Fibroblast of mammary gland (primary cell): ENCODE measurements around the gene SLC25A31.

Source experiments
- DNase-seq: peaks from one replicate; pipeline ENCODE4 v3.0.0-alpha.2; 2010; ENCODE audit warnings: low read depth
- H3K4me3 ChIP-seq: 2 replicates; pipeline ENCODE4 v1.5.1; 2011; ENCODE audit warnings: low read depth, mild to moderate bottlenecking, low read length, moderate library complexity; ENCODE audit not compliant: control insufficient read depth
- CTCF ChIP-seq: conservative IDR thresholded peaks from 2 replicates; pipeline ENCODE4 v1.5.1; 2011; ENCODE audit warnings: low read depth, low read length, inconsistent platforms; ENCODE audit not compliant: control insufficient read depth, insufficient read depth

Gene SLC25A31

DNA sequence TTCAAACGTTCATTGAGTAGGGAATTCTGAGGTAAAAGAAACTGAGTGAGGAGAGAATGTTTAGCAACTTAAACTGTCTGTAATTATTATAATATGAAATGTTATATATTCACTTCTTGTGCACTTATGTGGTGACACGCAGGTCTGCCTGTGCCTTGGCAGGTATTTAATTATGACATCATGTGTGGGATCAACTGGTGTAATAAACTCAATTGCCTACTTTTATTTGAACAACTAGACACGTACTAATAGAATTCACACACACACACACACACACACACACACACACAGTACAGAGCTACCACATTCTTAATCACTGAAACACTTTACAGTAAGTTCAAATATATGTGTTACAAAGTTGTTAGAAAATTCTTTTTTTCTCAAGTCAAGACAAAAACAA, 20.7 kb upstream of the SLC25A31 start:
- no peak overlapping the region for H3K4me3 ChIP-seq
- DNase-seq: peak; percentile 14
- TF ChIP-seq CTCF: no peak

DNA sequence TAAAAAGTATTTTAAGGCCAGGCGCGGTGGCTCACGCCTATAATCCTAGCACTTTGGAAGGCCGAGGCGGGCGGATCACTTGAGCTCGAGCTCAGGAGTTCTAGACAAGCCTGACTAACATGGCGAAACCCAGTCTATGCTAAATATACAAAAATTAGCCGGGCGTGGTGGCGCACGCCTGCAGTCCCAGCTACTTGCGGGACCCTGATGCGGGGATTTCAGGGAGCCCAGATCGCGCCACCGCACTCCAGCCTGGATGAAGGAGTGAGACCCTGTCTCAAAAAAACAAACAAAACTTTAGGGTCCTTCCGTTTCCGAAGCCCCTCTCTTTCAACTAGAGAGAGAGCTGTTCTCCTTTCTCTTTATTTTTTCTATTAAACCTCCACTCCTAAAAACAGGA, 1.2 kb downstream of the SLC25A31 start:
- no peak for TF ChIP-seq CTCF
- no peak overlapping the region for H3K4me3 ChIP-seq
- DNase-seq: no peak

- TF ChIP-seq CTCF: peak; percentile 61
- DNase-seq: peak; percentile 55
- H3K4me3 ChIP-seq: no peak overlapping the region
These were observed 2.6 kb downstream of the SLC25A31 start for GRCh38 chr4:127732623-127733328.

DNA sequence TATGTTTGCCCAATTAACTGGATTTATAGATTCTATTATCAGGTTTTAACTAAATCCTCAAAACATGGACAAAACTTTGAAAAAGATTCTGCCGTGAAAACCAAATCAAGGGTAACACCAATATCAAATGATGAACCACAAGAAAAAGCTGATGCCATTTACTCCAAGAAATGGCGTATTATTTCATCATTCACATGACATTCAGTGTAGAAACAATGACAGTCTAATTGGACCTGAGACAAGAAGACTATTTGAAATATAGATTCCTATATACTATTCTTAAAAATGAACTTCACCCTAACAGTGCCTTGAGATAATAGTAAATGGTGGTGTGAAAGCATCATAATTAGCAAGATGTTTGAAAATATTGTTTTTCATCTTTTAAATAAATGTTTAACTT, 4.8 kb downstream of the SLC25A31 start:
- H3K4me3 ChIP-seq: no peak overlapping the region
- DNase-seq: no peak
- TF ChIP-seq CTCF: no peak

GRCh38 chr4:127737295-127737694, 7.1 kb downstream of the SLC25A31 start:
- peak; percentile 48 for DNase-seq
- no peak for TF ChIP-seq CTCF

GRCh38 chr4:127741247-127741646, 11.0 kb downstream of the SLC25A31 start:
- no peak overlapping the region for H3K4me3 ChIP-seq
- TF ChIP-seq CTCF: no peak
- no peak for DNase-seq

More at GRCh38 chr4:127737295-127737694, 7.1 kb downstream of the SLC25A31 start:
- no peak overlapping the region for H3K4me3 ChIP-seq

DNA sequence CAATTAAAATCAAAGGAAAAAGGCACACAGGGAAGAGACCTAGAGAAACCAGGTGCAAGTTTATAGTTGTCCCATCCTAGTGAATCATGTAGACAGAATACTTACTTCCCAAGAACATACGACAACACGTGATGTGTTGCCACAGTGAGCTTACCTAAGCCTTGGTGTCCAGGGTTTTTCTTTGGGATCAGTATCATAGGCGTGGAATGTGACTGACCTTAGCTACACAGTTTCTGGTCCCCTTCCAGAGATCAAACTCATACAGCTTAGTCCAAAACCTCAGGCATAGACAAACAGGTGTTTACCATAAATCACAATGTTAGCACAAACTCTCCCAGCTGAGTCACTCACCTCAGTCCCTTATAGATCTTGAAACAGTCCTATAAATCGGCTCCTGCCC, 17.7 kb downstream of the SLC25A31 start:
- TF ChIP-seq CTCF: no peak
- H3K4me3 ChIP-seq: no peak overlapping the region
- peak; percentile 3 for DNase-seq
